Measurements from ENCODE around the gene MAP2.

The MAP2 gene

DNA sequence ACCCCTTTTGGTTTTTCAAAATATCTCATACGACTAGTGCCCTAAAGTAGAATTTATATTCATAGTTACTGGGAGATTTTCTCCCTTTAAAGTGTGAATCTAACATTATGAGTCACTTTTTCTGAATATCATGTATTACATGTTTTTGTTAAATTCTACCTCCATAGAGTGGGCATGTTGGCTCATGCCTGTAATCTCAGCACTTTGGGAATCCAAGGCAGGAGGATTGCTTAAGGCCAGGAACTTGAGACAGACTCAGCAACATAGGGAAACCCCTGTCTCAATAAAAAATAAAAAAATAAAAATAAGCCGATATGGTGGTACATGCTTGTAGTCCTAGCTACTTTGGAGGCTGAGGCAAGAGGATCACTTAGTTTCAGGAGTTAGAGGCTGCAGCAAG is 302.5 kb downstream of the MAP2 start:
- no peak for DNase-seq (ENCODE audit: low read depth)

DNA sequence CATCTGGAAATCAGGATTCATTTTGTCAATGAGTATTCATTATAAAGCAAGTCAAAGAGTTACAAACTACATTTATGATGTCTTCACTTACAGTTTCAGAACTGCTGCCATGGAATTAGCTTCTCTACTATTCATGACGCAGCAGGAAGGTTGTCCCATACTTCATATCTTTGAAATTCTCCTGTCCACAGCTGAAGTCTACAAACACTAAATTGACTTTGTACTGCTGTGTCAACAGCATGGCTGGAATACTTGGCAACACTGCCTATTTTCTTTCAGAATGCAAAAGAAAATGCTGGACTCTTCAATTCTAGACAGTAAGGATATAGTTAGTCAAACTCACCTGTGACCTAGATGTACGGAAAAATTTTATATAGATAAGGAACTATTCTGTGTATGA is 303.2 kb downstream of the MAP2 start:
- no peak for DNase-seq (ENCODE audit: low read depth)

GRCh38 chr2:209734805-209735204 is 311.0 kb downstream of the MAP2 start:
- DNase-seq (ENCODE audit: low read depth) = no peak

DNA sequence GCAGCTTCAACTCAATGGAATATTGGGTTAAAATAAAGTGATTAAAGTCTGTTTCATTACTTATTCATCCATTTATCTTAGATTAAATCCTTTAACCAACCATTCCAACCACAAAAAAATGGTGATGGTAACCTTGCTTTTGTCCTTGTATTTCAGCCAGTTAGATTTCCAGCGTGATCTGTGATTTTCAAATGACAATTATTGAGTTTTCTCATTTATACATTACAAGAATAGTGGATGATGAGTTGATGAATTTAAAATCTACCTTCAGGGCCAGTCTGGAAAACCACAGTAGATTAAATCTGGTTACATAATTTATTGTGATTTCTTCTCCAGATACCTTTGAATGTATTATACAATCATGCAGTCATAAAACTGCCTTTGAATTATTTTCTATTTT is 318.1 kb downstream of the MAP2 start:
- DNase-seq (ENCODE audit: low read depth) = no peak

GRCh38 chr2:209753020-209753419 is 329.2 kb downstream of the MAP2 start:
- no peak for DNase-seq (ENCODE audit: low read depth)

GRCh38 chr2:209757163-209757562 is 333.3 kb downstream of the MAP2 start:
- no peak for DNase-seq (ENCODE audit: low read depth)

- DNase-seq (ENCODE audit: low read depth) = no peak
Measured at GRCh38 chr2:209761566-209761965, 337.7 kb downstream of the MAP2 start.

GRCh38 chr2:209762563-209762962 is 338.7 kb downstream of the MAP2 start:
- no peak for DNase-seq (ENCODE audit: low read depth)

DNA sequence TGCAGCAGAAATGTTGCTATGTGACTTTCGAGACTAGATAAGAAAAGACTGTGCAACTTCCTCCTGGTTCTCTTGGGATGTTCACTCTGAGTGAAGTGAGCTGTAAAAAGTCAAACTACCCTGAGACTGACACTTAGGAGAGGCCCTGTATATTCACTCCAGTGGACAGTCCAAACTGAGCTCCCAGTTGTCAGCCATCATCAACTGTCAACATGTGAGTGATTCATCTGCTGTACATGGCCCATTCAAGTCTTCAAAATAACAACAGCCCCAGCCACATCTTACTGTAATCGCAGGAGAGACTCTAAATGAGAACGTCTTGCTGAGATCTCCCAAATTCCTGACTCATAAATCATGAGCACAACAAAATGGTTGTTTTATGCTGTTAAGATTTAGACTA is 339.3 kb downstream of the MAP2 start:
- no peak for DNase-seq (ENCODE audit: low read depth)

GRCh38 chr2:209766613-209767012 is 342.8 kb downstream of the MAP2 start:
- no peak for DNase-seq (ENCODE audit: low read depth)

DNA sequence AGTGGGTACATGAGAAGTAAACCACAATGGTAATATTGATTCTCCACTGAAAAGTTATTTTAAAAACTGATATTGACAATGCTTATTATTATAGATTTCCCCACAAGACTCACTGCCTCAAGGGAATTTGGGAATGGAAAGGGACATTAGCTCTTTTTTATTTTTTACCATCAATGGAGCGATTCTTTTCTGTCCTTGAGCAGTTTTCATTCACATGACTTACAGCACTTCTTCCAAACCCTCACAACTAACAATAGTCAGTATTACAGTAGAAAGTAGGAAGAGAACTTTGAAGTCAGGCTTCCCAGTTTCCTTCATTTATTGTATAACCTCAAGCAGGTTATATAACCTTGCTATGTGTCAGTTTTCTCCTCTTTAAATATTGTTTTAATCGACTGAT is 343.5 kb downstream of the MAP2 start:
- DNase-seq (ENCODE audit: low read depth) = no peak

DNA sequence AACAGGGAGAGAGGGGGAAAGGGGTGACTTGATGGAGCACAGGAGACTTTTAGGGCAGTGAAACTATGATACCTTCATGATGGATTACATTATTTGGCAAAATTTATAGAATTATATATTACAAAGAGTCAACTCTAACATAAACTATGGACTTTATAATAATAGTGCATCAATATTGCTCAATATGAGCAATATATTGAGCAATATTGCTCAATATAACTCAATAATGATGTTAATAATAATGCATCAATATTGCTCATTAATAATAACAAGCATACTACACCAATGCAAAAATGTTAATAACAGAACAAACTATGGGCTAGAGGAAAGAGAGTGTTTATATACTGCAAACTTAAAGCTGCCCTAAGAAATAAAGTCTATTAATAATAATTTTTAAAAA is 344.7 kb downstream of the MAP2 start:
- no peak for DNase-seq (ENCODE audit: low read depth)

GRCh38 chr2:209771474-209772289 is 347.8 kb downstream of the MAP2 start, which contains the start of gene UNC80:
Gene UNC80, plus strand, starts transcription at chr2:209771832. Its CDS starts 241 bp downstream, at chr2:209772073.
- peak; percentile 14 for DNase-seq (ENCODE audit: low read depth)

- no peak for DNase-seq (ENCODE audit: low read depth)
Measured at GRCh38 chr2:209772290-209772685, 348.4 kb downstream of the MAP2 start.

- DNase-seq (ENCODE audit: low read depth) = no peak
Measured at GRCh38 chr2:209773377-209773776, 349.5 kb downstream of the MAP2 start.
